ENCODE results near the gene DLL1. TPM values are rescaled to one million over a fixed set of nuclear protein-coding genes. Genes with fewer than 3 reads are reported as not detected.

The DLL1 gene
- polyA plus RNA-seq, 3 donors from 2014 or later, result 0.09 to 7.0 (median 2.8) TPM

- H3K4me3 Mint-ChIP-seq, result no peak overlapping the region
- H3K27ac Mint-ChIP-seq, result no peak overlapping the region
- H3K9me3 Mint-ChIP-seq, result peaks cover 0 to 2% (median 0%) of the 10 kb centered on the region in 6 donors
- DNase-seq, result no peak
- H3K27me3 Mint-ChIP-seq (ENCODE audit: low read depth in 3 of 3), result peaks cover 23 to 32% (median 27%) of the 10 kb centered on the region in 3 donors
- no peaks in the 10 kb centered on the region for H3K4me1 Mint-ChIP-seq
- H3K36me3 Mint-ChIP-seq, result peaks cover 0 to 2% (median 0%) of the 10 kb centered on the region in 3 donors
Measured at GRCh38 chr6:170263410-170263809, 27.5 kb downstream of the DLL1 start.

- Mint-ChIP-seq H3K4me3 (no peak overlapping the region), H3K27ac (no peak overlapping the region), H3K36me3 (peaks cover 0 to 2% (median 0%) of the 10 kb centered on the region in 3 donors), H3K4me1 (no peaks in the 10 kb centered on the region), H3K9me3 (peaks cover 0 to 2% (median 0%) of the 10 kb centered on the region in 6 donors), H3K27me3 (ENCODE audit: low read depth in 3 of 3) (peaks cover 20 to 27% (median 21%) of the 10 kb centered on the region in 3 donors)
- DNase-seq, result no peak
Measured at GRCh38 chr6:170262489-170263088, 28.3 kb downstream of the DLL1 start.

GRCh38 chr6:170261643-170262488, 29.0 kb downstream of the DLL1 start:
- DNase-seq, result no peak
- H3K9me3 Mint-ChIP-seq, result peaks cover 0 to 2% (median 0%) of the 10 kb centered on the region in 6 donors
- H3K4me3 Mint-ChIP-seq, result no peak overlapping the region
- H3K36me3 Mint-ChIP-seq, result peaks cover 0 to 2% (median 0%) of the 10 kb centered on the region in 3 donors
- H3K4me1 Mint-ChIP-seq, result no peaks in the 10 kb centered on the region
- H3K27ac Mint-ChIP-seq, result no peak overlapping the region
- peaks cover 20 to 27% (median 20%) of the 10 kb centered on the region in 3 donors for H3K27me3 Mint-ChIP-seq (ENCODE audit: low read depth in 3 of 3)

GRCh38 chr6:170260686-170261085, 30.2 kb downstream of the DLL1 start:
- no peaks in the 10 kb centered on the region for H3K4me1 Mint-ChIP-seq
- H3K27ac Mint-ChIP-seq, result no peak overlapping the region
- peaks cover 14 to 20% (median 15%) of the 10 kb centered on the region in 3 donors for H3K27me3 Mint-ChIP-seq (ENCODE audit: low read depth in 3 of 3)
- H3K9me3 Mint-ChIP-seq, result peaks cover 0 to 2% (median 0%) of the 10 kb centered on the region in 6 donors
- no peak overlapping the region for H3K4me3 Mint-ChIP-seq
- DNase-seq, result no peak
- peaks cover 0 to 2% (median 0%) of the 10 kb centered on the region in 3 donors for H3K36me3 Mint-ChIP-seq

- Mint-ChIP-seq H3K4me1 (no peaks in the 10 kb centered on the region), H3K27ac (no peak overlapping the region), H3K27me3 (ENCODE audit: low read depth in 3 of 3) (peaks cover 8 to 15% (median 13%) of the 10 kb centered on the region in 3 donors), H3K4me3 (no peak overlapping the region), H3K36me3 (peaks cover 0 to 2% (median 0%) of the 10 kb centered on the region in 3 donors), H3K9me3 (no peaks in the 10 kb centered on the region)
- no peak for DNase-seq
Measured at GRCh38 chr6:170259278-170259677, 31.6 kb downstream of the DLL1 start.

GRCh38 chr6:170258407-170258806, 32.5 kb downstream of the DLL1 start:
- Mint-ChIP-seq H3K27ac (no peak overlapping the region), H3K4me1 (no peaks in the 10 kb centered on the region), H3K9me3 (no peaks in the 10 kb centered on the region), H3K4me3 (no peak overlapping the region), H3K27me3 (ENCODE audit: low read depth in 3 of 3) (peaks cover 10 to 13% (median 12%) of the 10 kb centered on the region in 3 donors), H3K36me3 (peaks cover 0 to 2% (median 0%) of the 10 kb centered on the region in 3 donors)
- no peak for DNase-seq

- DNase-seq, result no peak
- H3K36me3 Mint-ChIP-seq, result peaks cover 0 to 2% (median 0%) of the 10 kb centered on the region in 3 donors
- no peaks in the 10 kb centered on the region for H3K9me3 Mint-ChIP-seq
- no peak overlapping the region for H3K27ac Mint-ChIP-seq
- H3K4me1 Mint-ChIP-seq, result no peaks in the 10 kb centered on the region
- peaks cover 2 to 11% (median 6%) of the 10 kb centered on the region in 3 donors for H3K27me3 Mint-ChIP-seq (ENCODE audit: low read depth in 3 of 3)
- H3K4me3 Mint-ChIP-seq, result no peak overlapping the region
Measured at GRCh38 chr6:170257376-170257775, 33.5 kb downstream of the DLL1 start.

GRCh38 chr6:170256641-170257040, 34.2 kb downstream of the DLL1 start:
- Mint-ChIP-seq H3K27ac (no peak overlapping the region), H3K9me3 (no peaks in the 10 kb centered on the region), H3K36me3 (peaks cover 0 to 2% (median 0%) of the 10 kb centered on the region in 3 donors), H3K4me3 (no peak overlapping the region), H3K4me1 (no peaks in the 10 kb centered on the region), H3K27me3 (ENCODE audit: low read depth in 3 of 3) (peaks cover 2 to 11% (median 9%) of the 10 kb centered on the region in 3 donors)
- DNase-seq, result no peak

- no peaks in the 10 kb centered on the region for H3K9me3 Mint-ChIP-seq
- H3K4me3 Mint-ChIP-seq, result no peak overlapping the region
- peaks cover 5 to 9% (median 9%) of the 10 kb centered on the region in 3 donors for H3K27me3 Mint-ChIP-seq (ENCODE audit: low read depth in 3 of 3)
- no peak overlapping the region for H3K27ac Mint-ChIP-seq
- H3K4me1 Mint-ChIP-seq, result no peaks in the 10 kb centered on the region
- peaks cover 0 to under 1% (median 0%) of the 10 kb centered on the region in 3 donors for H3K36me3 Mint-ChIP-seq
- no peak for DNase-seq
Measured at GRCh38 chr6:170255426-170256125, 35.3 kb downstream of the DLL1 start.

GRCh38 chr6:170254315-170255213, 36.3 kb downstream of the DLL1 start:
- H3K27ac Mint-ChIP-seq, result no peak overlapping the region
- DNase-seq, result no peak
- no peaks in the 10 kb centered on the region for H3K9me3 Mint-ChIP-seq
- H3K4me3 Mint-ChIP-seq, result no peak overlapping the region
- H3K4me1 Mint-ChIP-seq, result no peaks in the 10 kb centered on the region
- H3K27me3 Mint-ChIP-seq (ENCODE audit: low read depth in 3 of 3), result peaks cover 7 to 14% (median 9%) of the 10 kb centered on the region in 3 donors
- no peaks in the 10 kb centered on the region for H3K36me3 Mint-ChIP-seq

GRCh38 chr6:170253910-170254269, 37.0 kb downstream of the DLL1 start:
- Mint-ChIP-seq H3K36me3 (no peaks in the 10 kb centered on the region), H3K27me3 (ENCODE audit: low read depth in 3 of 3) (peaks cover 7 to 15% (median 8%) of the 10 kb centered on the region in 3 donors), H3K4me1 (no peaks in the 10 kb centered on the region), H3K9me3 (no peaks in the 10 kb centered on the region), H3K27ac (no peak overlapping the region), H3K4me3 (no peak overlapping the region)
- DNase-seq, result no peak

GRCh38 chr6:170253226-170253909, 37.5 kb downstream of the DLL1 start:
- Mint-ChIP-seq H3K27ac (no peak overlapping the region), H3K36me3 (no peaks in the 10 kb centered on the region), H3K4me1 (no peaks in the 10 kb centered on the region), H3K27me3 (ENCODE audit: low read depth in 3 of 3) (peaks cover 6 to 15% (median 9%) of the 10 kb centered on the region in 3 donors), H3K9me3 (no peaks in the 10 kb centered on the region), H3K4me3 (no peak overlapping the region)
- DNase-seq, result no peak
